Kasumi-1 (cell line): ENCODE results near the gene HDAC8.
"Not testable (repeated sequence)": the region's sequence is repeated elsewhere in the genome, so short reads cannot be mapped to it uniquely, and the experiment has no call there.

Experiments
- DNase-seq, 2 experiments: peaks; one replicate each; lab custom pipeline; 2025; lab: John Stamatoyannopoulos, UW

Gene HDAC8

GRCh38 chrX:72572248-72573157 is at the start of gene HDAC8:
TSS of gene HDAC8 (minus strand) at chrX:72572843. CDS start at chrX:72572761, 82 bp downstream.
- peak; percentile 63 to 72 for DNase-seq

GRCh38 chrX:72621625-72622485 is 49.2 kb upstream of the HDAC8 start:
- DNase-seq, result no peak

- no peak for DNase-seq
Measured at GRCh38 chrX:72621163-72621562, 48.5 kb upstream of the HDAC8 start.

- no peak for DNase-seq
Measured at GRCh38 chrX:72620550-72621145, 48.0 kb upstream of the HDAC8 start.

GRCh38 chrX:72609313-72609712 is 36.7 kb upstream of the HDAC8 start:
- DNase-seq, result no peak

- no peak for DNase-seq
Measured at GRCh38 chrX:72604705-72605104, 32.1 kb upstream of the HDAC8 start.

GRCh38 chrX:72604112-72604511 is 31.5 kb upstream of the HDAC8 start:
- DNase-seq, result no peak

- not testable (repeated sequence) for DNase-seq
Measured at GRCh38 chrX:72591038-72591437, 18.4 kb upstream of the HDAC8 start.

GRCh38 chrX:72584163-72584562 is 11.5 kb upstream of the HDAC8 start:
- DNase-seq, result no peak

GRCh38 chrX:72576141-72576894 is 3.7 kb upstream of the HDAC8 start:
- peak; percentile 12 to 34 for DNase-seq

- DNase-seq, result no peak
Measured at GRCh38 chrX:72573158-72573511, 492 bp upstream of the HDAC8 start.

- DNase-seq, result no peak
Measured at GRCh38 chrX:72569786-72570185, 2.9 kb downstream of the HDAC8 start.

GRCh38 chrX:72568406-72569092 is 4.1 kb downstream of the HDAC8 start:
- no peak for DNase-seq

GRCh38 chrX:72566448-72566847 is 6.2 kb downstream of the HDAC8 start:
- DNase-seq, result no peak

GRCh38 chrX:72559655-72560054 is 13.0 kb downstream of the HDAC8 start:
- DNase-seq, result not testable (repeated sequence)

- DNase-seq, result no peak
Measured at GRCh38 chrX:72554448-72555140, 18.0 kb downstream of the HDAC8 start.

GRCh38 chrX:72552443-72552842 is 20.2 kb downstream of the HDAC8 start:
- not testable (repeated sequence) for DNase-seq

GRCh38 chrX:72545990-72546389 is 26.7 kb downstream of the HDAC8 start:
- DNase-seq, result no peak

- DNase-seq, result peak; percentile 20 to 32
Measured at GRCh38 chrX:72540318-72540717, 32.3 kb downstream of the HDAC8 start.

- DNase-seq, result no peak
Measured at GRCh38 chrX:72539822-72540221, 32.8 kb downstream of the HDAC8 start.
